ENCODE measurements around the gene AUTS2. TPM values are rescaled to one million over a fixed set of nuclear protein-coding genes. Genes with fewer than 3 reads are reported as not detected.

Gene AUTS2
- total RNA-seq, 1 donor from 2014 or later, result 71.3 TPM

GRCh38 chr7:70770154-70770553 lies 1171.9 kb downstream of the AUTS2 start:
- DNase-seq (ENCODE audit: low spot score in 2 of 2) (no peak), FAIRE-seq (no peak)

GRCh38 chr7:70771451-70771850 lies 1173.2 kb downstream of the AUTS2 start:
- no peak for DNase-seq (ENCODE audit: low spot score in 2 of 2)
- FAIRE-seq, result no peak

GRCh38 chr7:70772891-70773290 lies 1174.6 kb downstream of the AUTS2 start:
- no peak for DNase-seq (ENCODE audit: low spot score in 2 of 2)
- no peak for FAIRE-seq

GRCh38 chr7:70773406-70773805 lies 1175.1 kb downstream of the AUTS2 start:
- no peak for FAIRE-seq
- no peak for DNase-seq (ENCODE audit: low spot score in 2 of 2)

- no peak for FAIRE-seq
- DNase-seq (ENCODE audit: low spot score in 2 of 2), result no peak
Observed at GRCh38 chr7:70774950-70775527, 1176.8 kb downstream of the AUTS2 start.

GRCh38 chr7:70775570-70776156 lies 1177.4 kb downstream of the AUTS2 start:
- DNase-seq (ENCODE audit: low spot score in 2 of 2), result no peak
- no peak for FAIRE-seq

GRCh38 chr7:70776627-70777101 lies 1178.4 kb downstream of the AUTS2 start:
- DNase-seq (ENCODE audit: low spot score in 2 of 2), result peak; percentile 59 to 69
- no peak for FAIRE-seq

GRCh38 chr7:70777251-70777650 lies 1179.0 kb downstream of the AUTS2 start:
- DNase-seq (ENCODE audit: low spot score in 2 of 2) (no peak), FAIRE-seq (no peak)

- no peak for DNase-seq (ENCODE audit: low spot score in 2 of 2)
- no peak for FAIRE-seq
Observed at GRCh38 chr7:70778585-70778984, 1180.3 kb downstream of the AUTS2 start.

- DNase-seq (ENCODE audit: low spot score in 2 of 2) (no peak), FAIRE-seq (no peak)
Observed at GRCh38 chr7:70779321-70779720, 1181.0 kb downstream of the AUTS2 start.

- DNase-seq (ENCODE audit: low spot score in 2 of 2) (no peak), FAIRE-seq (no peak)
Observed at GRCh38 chr7:70781922-70782311, 1183.6 kb downstream of the AUTS2 start.

GRCh38 chr7:70782796-70783195 lies 1184.5 kb downstream of the AUTS2 start:
- DNase-seq (ENCODE audit: low spot score in 2 of 2) (no peak), FAIRE-seq (no peak)

- FAIRE-seq (no peak), DNase-seq (ENCODE audit: low spot score in 2 of 2) (no peak)
Observed at GRCh38 chr7:70785427-70785826, 1187.2 kb downstream of the AUTS2 start.

- DNase-seq (ENCODE audit: low spot score in 2 of 2) (no peak), FAIRE-seq (no peak)
Observed at GRCh38 chr7:70786076-70786475, 1187.8 kb downstream of the AUTS2 start.

GRCh38 chr7:70787286-70787685 lies 1189.0 kb downstream of the AUTS2 start:
- no peak for DNase-seq (ENCODE audit: low spot score in 2 of 2)
- no peak for FAIRE-seq

- no peak for FAIRE-seq
- no peak for DNase-seq (ENCODE audit: low spot score in 2 of 2)
Observed at GRCh38 chr7:70787771-70788170, 1189.5 kb downstream of the AUTS2 start.

GRCh38 chr7:70788276-70788675 lies 1190.0 kb downstream of the AUTS2 start:
- FAIRE-seq (no peak), DNase-seq (ENCODE audit: low spot score in 2 of 2) (no peak)

- no peak for DNase-seq (ENCODE audit: low spot score in 2 of 2)
- FAIRE-seq, result no peak
Observed at GRCh38 chr7:70789481-70790214, 1191.4 kb downstream of the AUTS2 start.

GRCh38 chr7:70790215-70791073 lies 1192.2 kb downstream of the AUTS2 start:
- DNase-seq (ENCODE audit: low spot score in 2 of 2), result no peak
- FAIRE-seq, result no peak

GRCh38 chr7:70791341-70791740 lies 1193.1 kb downstream of the AUTS2 start:
- DNase-seq (ENCODE audit: low spot score in 2 of 2), result no peak
- no peak for FAIRE-seq

GRCh38 chr7:70793060-70793459 lies 1194.8 kb downstream of the AUTS2 start:
- DNase-seq (ENCODE audit: low spot score in 2 of 2), result no peak
- FAIRE-seq, result no peak
